HG02981 (cell line): ENCODE measurements around the gene SNTG2.

Experiments used
- ATAC-seq: cut with Tn5 transposase; IDR thresholded peaks from one replicate; pipeline ENCODE4 v1.9.1; 2021; ENCODE audit warnings: mild to moderate bottlenecking, moderate library complexity; ENCODE audit not compliant: unreplicated experiment

The SNTG2 gene

DNA sequence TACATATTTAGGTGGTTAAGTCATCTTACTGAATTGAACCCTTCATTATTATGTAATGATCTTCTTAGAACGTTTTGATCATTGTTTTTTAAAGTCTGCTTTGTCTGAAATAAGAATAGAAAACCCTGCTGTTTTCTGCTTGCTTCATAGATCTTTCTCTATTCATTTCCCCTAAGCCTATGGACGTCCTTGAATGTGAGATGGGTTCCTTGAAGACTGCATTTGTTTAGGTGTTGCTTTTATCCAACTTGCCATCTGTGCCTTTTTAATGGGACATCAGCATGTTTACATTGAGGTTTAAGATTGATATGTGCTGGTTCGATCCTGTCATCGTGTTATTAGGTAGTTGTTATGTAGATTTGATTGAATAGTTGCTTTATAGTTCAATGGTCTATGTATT lies 95.4 kb downstream of the SNTG2 start:
- ATAC-seq, result no peak

DNA sequence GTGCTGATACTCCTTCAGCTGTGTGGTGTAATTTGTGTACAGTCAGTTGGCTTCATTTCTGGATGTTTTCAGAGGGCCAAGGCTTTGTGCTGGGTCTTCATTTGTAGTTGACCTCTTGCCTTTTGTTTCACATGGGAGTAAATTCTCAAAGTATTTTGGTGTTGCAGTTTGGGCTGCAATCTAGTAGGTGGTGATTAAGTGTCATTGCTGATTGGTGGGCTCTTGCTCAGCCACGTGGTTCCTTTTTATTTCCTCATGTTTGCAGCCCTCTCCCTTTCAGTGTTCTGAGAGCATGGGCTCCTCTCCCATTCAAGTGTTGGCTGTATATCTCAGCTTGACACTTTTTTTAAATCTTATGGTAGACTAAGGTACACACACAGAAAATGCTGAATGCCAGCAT lies 96.8 kb downstream of the SNTG2 start:
- ATAC-seq, result no peak

DNA sequence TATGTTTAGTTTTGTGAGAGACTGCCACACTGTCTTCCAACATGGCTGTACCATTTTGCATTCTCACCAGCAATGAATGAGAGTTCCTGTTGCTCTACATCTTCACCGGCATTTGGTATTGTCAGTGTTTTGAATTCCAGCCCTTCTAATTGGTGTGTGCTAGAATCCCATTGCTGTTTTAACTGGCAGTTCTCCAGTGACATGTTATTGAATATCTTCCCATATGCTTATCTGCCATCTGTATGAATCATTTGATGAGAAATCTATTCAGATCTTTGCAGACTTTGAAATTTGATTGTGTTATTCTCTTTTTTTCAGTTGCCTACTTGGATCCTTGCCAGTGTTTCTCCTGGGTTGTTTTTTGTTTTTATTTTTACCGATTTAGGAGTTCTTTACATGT lies 99.0 kb downstream of the SNTG2 start:
- ATAC-seq, result no peak

DNA sequence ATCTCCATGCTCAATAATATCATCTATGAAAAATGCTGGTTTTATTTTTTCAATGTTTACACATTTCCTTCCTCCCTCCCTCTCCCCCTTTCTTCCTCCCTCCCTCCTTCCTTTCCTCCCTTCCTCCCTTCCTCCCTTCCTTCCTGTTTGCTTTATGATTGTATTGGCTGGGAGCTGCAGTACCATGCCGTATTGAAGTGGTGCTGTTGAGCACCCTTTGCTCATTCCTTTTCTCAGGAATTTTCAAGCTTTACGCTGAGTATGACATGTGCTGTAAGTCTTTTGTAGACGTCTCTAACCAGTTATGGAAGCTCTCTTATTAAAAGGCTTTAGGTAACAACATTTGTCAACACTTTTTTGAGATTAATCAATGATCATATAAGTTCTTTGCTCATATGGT lies 100.4 kb downstream of the SNTG2 start:
- no peak for ATAC-seq

DNA sequence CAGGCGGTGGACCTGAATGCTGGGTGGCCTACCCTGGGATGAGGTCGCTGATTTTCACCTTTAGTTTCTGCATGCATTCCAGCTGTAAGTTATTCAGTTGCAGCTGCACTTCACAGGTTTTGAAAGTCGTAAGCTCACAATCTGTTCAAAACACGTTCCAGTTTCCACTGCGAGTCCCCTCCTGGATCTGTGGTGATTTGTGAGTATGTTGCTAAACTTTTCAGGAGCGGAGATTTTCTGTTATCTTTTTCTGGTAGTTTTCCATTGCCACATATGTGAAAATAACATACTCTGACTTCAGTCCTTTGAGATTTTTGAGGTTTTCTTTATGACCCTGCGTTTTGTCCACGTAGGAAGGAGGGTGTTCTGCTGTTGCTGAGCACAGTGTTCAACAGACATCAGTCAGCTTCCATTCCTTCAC lies 102.1 kb downstream of the SNTG2 start:
- ATAC-seq, result no peak

DNA sequence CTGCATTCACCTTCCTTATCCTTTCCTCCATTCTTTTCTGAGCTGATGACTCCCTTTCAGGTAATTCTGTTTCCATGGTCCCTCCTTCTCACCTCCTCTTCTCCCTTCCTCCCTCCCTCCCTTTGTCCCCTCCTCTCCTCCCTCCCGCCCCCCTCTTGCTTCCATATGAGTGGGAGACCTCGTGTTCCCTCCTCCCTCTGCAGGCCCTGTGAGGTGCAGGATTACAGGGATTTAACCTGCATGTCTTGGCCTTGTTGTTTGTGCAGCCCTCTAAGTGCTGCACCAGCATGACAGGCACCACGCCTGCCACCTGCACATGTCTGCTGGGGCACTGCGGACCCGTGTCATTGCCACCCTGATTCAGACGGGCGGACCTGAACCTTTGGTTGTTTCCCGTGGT lies 103.1 kb downstream of the SNTG2 start:
- ATAC-seq, result no peak

DNA sequence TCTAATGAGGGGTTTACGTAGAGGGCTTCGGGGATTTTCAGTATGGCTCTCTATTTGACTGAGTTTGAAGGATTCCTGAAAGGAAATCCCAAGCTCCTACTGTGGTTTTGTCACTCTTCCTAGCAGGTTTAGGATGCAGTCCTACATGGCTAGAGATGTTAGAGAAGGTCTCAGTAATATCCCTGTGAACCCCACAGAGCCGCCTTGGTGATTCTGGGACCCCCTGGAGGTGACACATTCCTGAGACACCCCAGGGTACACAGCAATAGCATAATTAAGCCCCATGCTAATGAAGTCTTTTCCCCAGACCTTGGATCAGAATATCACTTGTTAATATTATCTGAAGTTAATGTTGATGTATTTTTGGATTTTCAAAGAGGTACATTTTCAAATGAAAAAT lies 103.8 kb downstream of the SNTG2 start:
- no peak for ATAC-seq

DNA sequence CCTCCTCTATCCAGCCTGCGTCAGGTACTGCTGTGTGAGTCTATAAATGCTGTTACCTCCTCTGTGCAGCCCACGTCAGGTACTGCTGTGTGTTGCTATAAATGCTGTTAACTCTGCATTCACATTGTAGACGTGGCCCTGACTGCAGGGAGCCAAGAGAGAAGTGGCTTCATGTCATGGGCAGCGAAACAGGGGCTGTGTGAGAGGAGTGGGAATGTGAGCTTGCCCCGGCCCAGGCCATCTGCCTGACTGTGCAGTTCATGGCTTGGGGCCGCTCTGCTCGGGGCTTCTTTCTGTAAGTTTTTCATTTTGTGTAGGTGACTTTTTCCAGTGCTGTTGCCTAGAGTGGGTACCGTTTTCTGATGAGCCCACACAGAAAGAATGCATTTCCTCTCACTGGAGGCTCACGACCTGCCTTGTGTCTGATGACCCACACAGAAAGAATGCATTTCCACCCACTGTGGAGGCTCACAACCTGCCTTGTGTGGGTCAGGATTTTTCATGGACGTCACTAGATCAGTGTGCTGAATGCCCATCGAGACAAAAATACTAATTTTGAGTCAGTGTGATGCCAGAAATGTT lies 104.5 kb downstream of the SNTG2 start:
- ATAC-seq, result no peak

DNA sequence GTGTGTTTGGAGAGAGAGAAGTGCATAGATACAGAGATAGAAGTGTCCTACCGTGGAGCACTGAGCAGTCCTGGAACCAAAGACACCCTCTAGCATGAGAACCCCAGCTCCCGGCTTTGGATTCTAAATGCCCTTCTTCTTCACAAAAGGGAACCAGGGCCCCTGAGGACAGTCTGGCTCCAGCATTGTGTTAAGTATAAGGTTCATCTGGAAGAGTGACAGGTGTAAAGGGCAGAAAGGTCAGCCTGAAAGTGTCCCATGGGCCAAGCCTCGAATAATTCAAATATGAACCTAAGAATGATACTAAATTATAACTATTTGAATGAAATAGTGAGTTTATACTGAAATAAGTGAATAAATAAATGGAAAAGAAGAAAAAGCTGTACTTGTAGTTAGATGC lies 109.7 kb downstream of the SNTG2 start:
- no peak for ATAC-seq

DNA sequence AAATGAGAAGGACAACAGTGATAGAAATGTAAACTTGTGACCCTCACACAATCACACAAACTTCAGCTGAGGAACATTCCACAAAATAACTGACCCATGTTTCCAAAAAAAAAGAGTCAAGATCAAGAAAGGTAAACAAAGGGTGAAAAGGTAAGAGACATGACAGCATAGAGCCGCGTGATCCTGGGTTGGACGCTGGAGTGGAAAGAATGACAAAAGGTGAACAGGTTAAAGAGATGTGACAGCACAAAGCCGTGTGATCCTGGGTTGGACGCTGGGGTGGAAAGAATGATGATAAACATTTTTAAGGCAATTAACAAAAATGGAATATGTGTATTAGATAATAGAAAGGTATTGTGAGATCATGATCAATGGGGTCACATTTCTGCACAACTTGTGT lies 110.3 kb downstream of the SNTG2 start:
- ATAC-seq, result no peak

DNA sequence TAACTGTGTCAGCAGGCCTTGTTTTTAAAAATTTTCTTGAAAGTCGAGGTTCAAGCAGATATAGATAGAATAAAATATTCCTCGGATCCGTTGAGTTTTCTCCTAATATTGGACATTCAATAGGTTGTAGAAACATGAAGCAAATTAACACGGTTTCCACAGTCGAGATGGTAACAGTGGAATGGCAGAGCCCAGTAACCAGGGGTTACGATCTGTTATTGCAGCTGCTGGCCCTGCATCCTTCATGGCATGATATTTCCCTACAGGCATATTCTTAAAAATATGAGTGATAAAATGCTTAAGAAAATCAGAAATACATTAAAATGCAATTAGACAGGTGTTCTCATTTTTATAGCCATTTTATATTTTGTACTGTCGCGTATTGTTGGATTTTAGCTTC lies 117.6 kb downstream of the SNTG2 start:
- ATAC-seq, result no peak

DNA sequence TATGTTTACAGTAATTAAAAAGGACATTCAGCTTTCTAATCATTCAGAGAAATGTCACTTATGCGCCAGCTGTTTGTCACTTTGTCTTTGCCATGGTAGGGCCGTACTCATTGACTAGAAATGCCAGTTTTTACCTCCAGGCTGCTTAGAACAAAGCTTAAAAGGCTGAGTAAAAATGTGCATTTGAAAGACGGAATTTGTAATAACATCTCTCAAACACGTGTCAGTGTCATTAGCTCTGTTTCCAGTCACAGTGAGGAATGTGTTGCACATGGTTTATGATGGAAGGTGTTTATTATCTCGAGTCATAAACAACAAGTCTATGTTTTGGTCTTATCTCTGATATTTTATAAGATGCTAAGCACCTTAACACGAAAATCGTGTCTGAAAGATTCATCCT lies 118.2 kb downstream of the SNTG2 start:
- ATAC-seq, result no peak

DNA sequence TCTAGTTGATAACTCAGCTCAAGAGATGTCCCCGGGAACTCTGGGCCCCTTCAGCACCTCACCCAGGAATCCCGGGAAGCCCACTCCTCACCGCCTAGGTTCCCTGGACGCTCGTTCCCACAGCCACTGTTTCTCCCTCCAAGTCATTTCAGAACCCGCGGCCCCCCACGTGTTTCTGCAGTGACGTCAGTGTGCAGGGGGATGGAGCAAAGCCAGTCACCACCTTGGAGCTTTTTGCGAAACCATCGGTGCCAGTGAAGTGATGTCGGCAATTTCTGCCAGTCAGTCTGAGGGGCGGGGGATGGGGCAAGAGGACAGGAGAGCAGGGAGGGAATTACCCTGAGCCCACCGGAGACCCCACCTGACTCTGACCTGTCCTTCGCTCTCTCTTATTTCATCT lies 119.2 kb downstream of the SNTG2 start:
- no peak for ATAC-seq

DNA sequence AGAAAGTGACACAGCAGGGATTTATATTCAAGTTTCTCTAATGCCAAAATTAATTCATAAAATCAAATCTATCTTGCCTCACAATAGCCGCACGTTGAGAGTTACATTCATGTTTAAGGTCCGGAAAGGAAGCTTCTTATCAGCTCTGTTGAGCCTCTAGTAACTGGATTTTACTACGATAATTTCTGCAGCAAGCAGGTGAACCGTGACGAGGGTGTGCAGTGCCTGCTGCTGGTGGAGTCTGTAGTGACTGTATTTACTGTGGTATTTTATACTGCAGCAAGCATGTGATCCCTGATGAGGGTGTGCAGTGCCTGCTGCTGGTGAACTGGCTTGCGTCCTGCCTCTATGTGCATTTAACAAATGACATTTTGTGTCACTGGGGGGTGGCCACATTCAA lies 120.0 kb downstream of the SNTG2 start:
- ATAC-seq, result no peak

DNA sequence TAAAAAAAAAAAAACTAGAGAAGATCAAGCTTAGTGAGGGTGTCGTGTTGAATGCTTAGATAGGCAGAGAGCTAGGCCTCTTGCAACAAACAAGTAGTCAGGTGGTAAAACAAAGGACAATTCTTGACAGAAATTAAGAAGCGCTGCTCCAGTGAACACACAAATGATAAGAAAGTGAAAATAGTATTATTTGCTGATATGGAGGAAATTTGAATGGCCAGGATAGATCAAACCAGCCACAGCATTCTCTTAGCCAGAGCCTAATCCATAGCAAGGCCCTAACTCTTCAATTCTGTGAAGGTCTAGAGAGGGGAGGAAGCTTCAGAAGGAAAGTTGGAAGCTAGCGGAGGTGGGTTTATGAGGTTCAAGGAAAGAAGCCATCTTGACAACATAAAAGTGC lies 121.0 kb downstream of the SNTG2 start:
- ATAC-seq, result no peak

DNA sequence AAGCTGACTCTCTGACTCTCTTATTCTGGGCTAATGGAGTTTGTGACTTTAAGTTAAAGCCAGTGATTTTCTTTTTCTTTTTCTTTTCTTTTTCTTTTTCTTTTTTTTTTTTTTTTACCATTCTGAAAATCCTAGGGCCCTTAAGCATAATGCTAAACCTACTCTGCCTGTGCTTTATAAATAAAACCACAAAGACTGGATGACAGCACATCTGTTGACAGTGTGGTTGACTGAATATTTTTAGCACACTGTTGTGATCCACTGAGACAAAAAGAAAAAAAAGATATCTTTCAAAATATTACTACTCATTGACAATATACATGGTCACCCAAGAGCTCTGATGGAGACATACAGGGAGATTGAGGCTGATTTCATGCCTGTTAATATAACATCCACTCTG lies 121.6 kb downstream of the SNTG2 start:
- ATAC-seq, result no peak

DNA sequence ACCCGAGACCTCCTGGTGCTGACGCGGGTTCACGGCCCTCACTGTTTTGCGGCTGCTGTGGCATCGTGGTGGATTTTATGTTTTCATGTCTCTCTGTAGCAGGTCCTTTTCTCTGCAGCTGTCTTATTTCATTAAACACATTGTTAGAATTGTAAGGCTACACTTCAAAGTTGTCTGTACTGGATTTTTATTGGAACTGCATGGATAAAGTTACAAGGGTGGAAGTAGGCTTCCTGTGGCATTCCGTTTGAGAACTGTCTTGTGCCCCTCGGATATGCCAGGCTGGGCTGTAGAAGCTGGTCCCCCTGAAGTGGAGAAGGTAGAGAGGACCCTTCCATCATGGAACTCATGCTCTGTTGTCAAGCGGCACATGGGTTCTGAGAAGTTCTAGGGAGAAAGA lies 127.3 kb downstream of the SNTG2 start:
- no peak for ATAC-seq

DNA sequence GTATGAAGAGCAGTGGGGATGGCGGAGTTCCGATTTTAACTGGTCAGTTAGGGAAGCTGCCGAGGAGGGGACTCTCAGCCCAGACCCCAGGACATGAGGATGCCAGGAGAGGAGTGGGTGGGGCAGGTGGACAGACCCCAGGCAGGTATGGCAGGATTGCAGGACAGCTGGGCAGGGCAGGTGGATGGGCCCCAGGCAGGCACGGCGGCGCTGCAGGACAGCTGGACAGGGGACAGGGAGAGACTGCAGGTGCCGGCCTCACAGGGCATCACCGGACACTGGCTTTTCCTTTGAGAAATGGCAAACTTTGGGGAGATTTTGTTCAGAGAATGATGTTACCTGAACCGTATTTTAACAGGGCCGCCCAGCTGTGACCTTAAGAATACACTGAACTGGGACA lies 127.7 kb downstream of the SNTG2 start:
- no peak for ATAC-seq

DNA sequence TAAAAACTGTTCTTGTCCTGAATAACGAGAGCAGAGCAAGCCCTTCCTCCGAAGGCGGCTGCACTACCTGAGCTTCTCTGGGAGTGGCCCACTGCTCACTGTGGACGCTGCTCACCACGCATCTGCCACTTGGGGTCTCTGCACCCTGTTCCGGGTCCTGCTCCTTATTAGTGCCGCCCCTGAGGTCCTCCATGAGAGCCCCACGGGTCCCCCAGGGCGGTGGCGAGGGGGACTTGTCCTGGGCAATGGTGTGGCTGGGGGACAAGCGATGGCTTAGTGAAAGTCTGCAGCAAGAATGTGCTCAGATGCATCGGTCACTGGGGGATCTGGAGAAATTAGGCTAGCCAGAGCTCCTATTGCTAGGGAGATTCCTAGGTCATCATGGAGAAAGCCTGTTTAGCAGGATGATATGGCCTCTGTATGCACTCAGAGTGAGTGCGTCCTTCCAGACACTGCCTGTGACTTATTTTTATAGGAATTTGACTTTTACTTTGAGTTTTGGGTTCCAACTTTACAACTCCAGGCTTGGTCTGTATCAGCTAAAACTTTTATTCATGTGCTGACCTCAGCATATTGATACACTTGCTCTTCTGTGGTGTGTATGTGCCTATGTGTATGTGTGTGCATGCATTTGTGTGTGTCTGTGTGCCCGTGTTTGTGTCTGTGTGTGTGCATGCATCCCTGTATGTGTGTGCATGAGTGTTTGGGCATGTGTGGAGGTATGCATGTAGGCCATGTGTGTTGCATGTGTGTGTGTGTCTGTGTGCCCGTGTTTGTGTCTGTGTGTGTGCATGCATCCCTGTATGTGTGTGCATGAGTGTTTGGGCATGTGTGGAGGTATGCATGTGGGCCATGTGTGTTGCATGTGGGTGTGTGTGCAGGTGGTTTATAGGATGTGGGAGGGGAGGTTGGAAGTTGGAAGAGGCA lies 129.5 kb downstream of the SNTG2 start:
- ATAC-seq, result no peak

DNA sequence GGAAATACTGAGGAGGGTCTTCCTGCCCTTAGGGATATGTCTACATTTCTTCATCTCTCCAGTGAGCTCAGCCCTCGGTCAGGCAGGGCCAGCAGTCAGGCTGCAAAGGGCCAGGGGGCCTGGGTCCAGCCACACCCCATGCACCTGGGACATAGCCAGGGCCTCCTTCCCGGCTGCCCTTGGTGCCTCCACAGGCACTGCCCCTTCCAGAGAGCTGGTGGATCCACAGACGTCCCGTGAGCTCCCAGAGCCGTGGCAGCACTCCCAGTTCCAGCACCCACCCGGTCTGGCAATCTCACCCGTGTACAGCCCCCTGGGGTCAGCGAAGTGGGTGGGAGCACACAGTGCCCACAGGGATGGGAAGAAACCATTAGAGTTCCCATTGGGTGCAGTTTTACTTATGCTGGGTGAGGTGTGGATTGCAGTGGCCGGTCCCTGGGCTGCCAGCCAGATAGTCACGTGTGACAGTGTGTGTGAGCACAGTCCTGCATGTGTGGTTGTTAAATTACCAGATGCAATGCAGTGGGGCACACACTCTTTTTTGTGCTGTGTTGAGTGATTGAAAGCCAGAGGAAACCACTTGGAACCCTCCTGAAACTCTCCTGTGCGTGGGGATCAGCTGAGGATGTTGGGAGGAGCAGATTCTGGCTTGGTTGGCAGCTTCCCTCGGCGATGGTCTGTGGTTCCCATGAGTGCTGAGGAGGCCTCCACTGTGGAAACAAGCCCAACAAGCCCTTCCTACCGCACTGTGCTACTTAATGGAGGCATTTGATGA lies 131.0 kb downstream of the SNTG2 start:
- no peak for ATAC-seq

DNA sequence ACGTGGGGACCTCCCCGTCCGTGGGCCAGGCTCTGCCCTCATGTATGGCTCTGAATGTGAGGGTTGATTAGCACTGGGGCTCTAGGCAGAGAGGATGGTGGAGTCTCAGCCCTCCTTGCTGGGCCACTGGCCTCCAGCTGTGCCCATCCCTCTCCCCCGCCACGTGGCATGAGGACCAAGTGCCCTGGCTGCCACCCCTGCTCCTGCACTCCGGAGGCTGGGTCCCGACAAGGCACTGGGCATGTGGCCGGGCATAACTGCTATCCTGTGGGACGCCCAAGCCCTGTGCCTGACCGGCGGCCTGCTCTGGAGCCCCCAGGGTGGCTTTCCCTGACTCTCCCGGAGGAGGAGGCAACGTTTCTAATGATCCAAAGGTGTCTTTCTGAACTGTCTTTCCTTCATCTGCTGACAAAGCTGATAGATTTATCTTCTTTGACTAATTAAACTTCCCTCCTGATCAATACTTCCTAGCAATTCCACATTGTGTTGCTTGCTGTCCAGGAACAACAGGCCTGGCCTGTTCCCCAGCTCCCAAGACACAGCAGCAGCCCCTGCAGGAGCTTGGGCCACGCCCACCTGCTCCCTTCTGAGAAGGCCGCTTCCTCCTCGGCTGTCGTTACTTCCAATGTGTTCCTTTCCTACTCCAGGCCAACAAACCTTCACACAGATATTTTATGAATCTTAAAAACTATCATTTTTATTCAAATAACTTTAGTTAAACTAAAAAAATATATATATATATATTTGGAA lies 132.0 kb downstream of the SNTG2 start:
- no peak for ATAC-seq
